GM15510 (cell line): ENCODE data around the gene RSF1.
A peak's percentile ranks its signal among the peaks of the same experiment; 100 is the strongest.

ENCODE experiments used
- POLR2A ChIP-seq: IDR thresholded peaks from 3 replicates; pipeline ENCODE4 v1.6.1; 2011; ENCODE audit warnings: borderline replicate concordance; ENCODE audit not compliant: insufficient read length; ENCODE audit errors: extremely low read depth

Gene RSF1

GRCh38 chr11:77820565-77821348 is at the start of gene RSF1, which contains the start of gene AAMDC:
Gene RSF1 (minus strand): TSS chr11:77820722. CDS start chr11:77820714, 8 bp downstream.
Gene AAMDC (plus strand): TSS chr11:77821144. CDS start chr11:77842497, 21,353 bp downstream.
- peak; percentile 60 for TF ChIP-seq POLR2A

GRCh38 chr11:77868744-77869143 is 48.2 kb upstream of the RSF1 start:
- TF ChIP-seq POLR2A: no peak

GRCh38 chr11:77866336-77866735 is 45.8 kb upstream of the RSF1 start:
- TF ChIP-seq POLR2A: no peak

DNA sequence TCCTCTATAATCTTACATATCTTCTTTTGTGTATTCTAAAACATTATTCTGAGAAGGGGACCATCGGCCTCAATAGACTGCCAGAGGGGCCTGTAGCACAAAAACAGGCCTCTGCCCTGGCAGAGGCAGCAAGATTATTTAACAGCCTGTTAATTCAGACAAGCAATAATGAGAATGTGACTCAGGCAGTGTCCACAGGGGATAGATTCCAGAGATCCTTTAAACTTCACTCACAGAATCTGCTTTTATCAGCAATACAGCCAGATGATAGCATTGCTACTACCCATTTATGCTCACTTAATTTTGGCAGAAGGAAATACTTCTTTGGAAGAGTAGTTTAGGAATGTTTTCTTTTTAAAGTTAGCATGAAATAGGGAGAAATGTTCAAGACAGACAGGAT is 45.3 kb upstream of the RSF1 start:
- TF ChIP-seq POLR2A: no peak

GRCh38 chr11:77854838-77855237 is 34.3 kb upstream of the RSF1 start:
- no peak for TF ChIP-seq POLR2A

GRCh38 chr11:77851503-77851902 is 31.0 kb upstream of the RSF1 start:
- no peak for TF ChIP-seq POLR2A

DNA sequence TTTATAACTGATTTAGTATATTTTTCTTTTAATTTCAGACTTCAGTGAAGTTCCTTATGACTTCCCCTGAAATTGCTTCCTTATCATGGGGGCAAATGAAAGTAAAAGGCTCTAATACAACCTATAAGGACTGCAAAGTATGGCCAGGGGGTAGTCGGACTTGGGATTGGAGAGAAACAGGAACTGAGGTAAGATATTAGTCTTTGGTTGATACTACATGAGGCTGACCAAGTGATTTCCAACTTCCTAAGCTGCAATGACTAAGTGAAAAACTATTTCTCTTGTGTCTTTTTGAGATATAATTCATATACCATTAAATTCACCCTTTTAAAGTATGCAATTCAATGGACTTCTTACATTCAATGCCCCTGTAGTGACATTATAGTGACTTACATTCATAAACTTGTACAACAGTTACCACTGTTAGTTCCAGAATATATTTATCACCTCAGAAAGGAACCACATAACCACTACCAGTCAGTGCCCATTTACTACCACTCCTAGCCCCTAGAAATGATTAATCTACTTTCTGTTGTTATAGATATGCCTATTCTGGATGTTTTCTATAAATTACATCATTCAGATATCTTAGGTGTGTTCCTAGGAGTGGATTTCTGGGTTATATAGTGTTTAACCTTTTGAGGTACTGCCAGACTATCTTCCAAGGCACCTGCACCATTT is 22.1 kb upstream of the RSF1 start:
- no peak for TF ChIP-seq POLR2A

DNA sequence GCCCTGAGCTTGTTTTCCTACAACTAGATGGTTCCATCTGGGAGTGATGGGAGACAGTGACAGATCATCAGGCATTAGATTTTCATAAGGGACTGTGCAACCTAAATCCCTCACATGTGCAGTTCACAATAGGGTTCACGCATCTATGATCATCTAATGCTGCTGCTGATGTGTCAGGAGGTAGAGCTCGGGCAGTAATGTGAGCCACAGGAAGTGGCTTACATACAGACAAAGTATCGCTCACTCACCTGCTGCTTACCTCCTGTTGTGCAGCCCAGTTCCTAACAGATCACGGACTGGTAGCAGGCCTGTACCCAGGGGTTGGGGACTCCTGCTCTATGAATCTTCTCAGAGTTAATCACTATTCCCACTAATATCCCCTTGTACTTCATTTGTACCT is 12.8 kb upstream of the RSF1 start:
- TF ChIP-seq POLR2A: no peak

DNA sequence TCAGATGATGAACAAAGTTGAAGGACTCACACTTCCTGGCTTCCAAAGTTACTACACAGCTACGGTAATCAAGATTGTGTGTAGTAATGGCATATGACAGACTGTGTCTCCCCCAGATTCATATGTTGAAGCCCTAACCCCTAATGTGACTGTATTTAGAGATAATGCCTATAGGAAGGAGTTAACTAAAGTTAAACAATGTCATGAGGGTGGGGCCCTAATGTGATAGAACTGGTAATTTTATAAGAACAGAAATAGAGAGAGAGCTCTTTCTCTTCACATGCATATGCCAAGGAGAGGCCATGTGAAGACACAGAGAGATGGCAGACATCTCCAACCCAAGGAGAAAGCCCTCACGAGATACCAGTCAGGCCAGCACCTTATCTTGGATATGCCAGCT is 8.4 kb upstream of the RSF1 start:
- TF ChIP-seq POLR2A: no peak

DNA sequence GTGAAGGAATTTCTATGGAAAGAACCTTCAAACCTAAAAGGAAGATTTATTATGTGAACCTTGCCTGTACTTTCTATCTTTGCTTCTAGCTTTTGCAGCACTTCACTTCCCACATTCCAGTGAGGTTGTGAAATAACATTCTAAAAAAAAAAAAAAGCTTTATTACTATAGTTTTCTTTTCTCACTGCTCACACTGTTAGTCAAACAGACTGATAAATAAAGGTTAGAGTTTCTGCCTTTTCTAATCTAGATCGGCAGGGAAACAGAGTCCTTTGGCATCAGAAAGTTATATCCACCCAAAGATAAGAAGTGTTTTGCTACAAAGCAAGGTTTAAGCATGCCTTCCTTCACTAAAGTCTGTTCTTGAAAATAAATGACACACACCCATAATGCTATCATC is 3.3 kb upstream of the RSF1 start:
- TF ChIP-seq POLR2A: no peak

GRCh38 chr11:77821349-77821851 is 878 bp upstream of the RSF1 start:
- TF ChIP-seq POLR2A: no peak

DNA sequence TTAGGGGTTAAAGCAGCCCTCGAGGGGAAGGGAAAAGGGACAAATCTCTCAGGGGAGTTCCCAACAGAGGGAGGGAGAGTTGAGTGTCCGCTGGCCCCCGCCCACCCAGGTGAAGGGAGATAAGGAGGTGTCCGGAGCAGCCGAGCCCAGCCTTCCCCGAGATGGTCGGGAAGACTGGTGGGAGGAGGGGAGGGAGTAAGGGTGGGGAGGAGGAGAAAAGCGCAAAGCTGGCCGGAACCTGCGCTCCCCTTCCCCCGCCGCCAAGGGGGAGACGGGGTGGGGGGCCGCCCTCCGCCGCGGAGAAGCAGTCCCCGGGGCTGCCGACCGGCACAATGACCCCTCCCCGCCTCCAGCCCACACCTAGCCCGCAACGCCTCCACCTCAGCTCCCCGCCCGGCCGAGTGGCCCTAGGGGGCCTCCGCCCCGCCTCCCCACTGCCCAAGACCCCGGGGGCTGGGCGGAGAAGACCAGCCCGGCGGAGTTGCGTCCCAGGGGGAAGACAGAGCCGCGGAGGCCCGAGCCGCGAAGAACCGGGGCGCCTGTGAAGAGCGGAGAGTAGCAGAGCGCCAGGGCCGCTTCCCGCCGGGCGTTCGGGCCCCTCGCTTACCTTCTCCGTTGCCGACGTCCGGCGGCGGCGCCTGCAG is 479 bp downstream of the RSF1 start:
- TF ChIP-seq POLR2A: no peak

DNA sequence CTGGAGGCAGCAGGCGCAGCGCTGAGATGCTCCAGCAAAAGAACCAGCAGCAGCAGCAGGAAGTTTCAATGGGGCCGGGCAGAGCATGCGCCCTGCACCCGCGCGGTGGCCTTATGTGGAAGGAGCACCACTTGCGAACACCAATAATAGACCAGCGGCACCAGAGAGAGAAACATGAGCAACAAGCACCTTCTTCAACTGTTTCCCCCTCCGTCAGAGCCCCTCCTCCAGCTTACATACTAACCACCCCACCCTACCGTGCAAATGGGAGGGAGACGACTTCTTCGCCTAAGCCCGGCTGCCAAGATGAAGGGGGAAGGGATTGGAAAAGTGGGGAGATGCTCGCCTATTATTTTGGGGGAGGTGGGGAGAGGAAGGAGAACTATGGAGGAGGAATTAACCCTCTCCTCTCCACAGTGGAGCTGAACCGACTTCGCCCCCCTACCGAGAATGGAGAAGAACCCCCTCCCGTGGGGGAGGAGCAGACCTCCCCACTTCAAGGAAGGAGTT is 1.1 kb downstream of the RSF1 start:
- peak; percentile 57 for TF ChIP-seq POLR2A

DNA sequence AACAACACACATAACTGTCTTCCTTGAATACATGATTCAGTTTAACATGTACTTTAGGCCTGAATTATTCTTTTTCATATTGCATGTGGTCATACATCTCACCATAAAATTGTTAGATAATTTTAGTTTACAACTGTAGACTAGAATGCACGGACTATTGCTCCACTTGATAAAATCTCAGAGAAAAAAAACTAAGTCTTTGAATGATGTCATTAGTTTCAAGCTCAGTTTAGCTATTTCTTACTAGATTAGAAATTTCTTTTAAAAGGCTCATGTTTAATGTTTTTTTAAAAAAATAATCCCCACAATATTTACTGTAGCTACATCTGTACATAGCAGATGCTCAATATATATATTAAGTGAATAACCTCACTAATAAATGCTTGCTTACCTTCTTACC is 5.1 kb downstream of the RSF1 start:
- TF ChIP-seq POLR2A: no peak

DNA sequence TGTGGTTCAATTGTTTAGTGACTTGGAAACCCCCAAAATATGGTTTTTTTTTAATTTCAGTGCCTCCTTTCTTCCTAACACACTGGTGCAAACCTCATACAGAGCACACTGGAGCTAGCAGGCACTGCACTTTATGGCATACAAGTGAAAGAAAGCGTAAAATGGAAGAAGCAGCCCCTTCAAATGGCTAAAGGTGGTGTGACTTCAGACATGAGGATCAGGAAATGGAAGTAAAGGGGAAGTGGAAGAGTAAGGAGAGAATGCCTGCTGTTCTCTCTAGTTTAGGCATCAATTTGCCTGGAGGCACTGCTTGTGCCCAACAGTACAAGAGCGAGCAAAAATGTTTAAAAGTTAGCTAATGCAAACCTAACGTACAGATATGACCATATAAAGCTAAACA is 5.7 kb downstream of the RSF1 start:
- no peak for TF ChIP-seq POLR2A
